GM12878 (cell line): ENCODE data around the gene CDHR2. TPM values are rescaled to one million over a fixed set of nuclear protein-coding genes. Genes with fewer than 3 reads are reported as not detected.

ENCODE experiments used
- ATAC-seq: fragments of 200-7000 bp; cut with Tn5 transposase; 3 replicates; pipeline ENCODE4 v1.9.1; 2020; ENCODE audit warnings: mild to moderate bottlenecking, moderate library complexity
- BruUV-seq: library from RNA; stranded (reverse); fragments of 400-500 nt; replicated peaks from 2 replicates; lab custom pipeline; 2021; lab: Mats Ljungman, UMichigan
- CTCF ChIA-PET: fragments of 300-600 bp; sonication (Branson Sonifier 250); formaldehyde crosslinking; extraction: SDS; loops from one replicate; lab custom pipeline; 2021; ENCODE audit warnings: inconsistent platforms; lab: Yijun Ruan, JAX
- POLR2A ChIA-PET: fragments of 350-600 bp; formaldehyde crosslinking; extraction: SDS; loops from one replicate; lab custom pipeline; 2021; ENCODE audit warnings: inconsistent platforms; lab: Charles Lee
- RAD21 ChIA-PET: fragments of 300-600 bp; sonication (Branson Sonifier 250); formaldehyde crosslinking; loops from one replicate; lab custom pipeline; 2023; ENCODE audit warnings: antibody characterized with exemption; ENCODE audit not compliant: unreplicated experiment; lab: Charles Lee
- SMC1A ChIA-PET: fragments of 300-600 bp; sonication (Branson Sonifier 250); formaldehyde crosslinking; loops from one replicate; lab custom pipeline; 2023; ENCODE audit not compliant: unreplicated experiment, uncharacterized antibody; lab: Charles Lee
- DNase-seq: peaks from one replicate; pipeline ENCODE4 v3.0.0-alpha.2; 2011; ENCODE audit warnings: low read depth, low spot score
- FAIRE-seq: peaks from 3 replicates; lab custom pipeline; 2011; peaks lifted over from hg19 to GRCh38; lab: Jason Lieb, UNC
- H2AFZ ChIP-seq: 2 replicates; pipeline ENCODE4 v1.6.0; 2011; ENCODE audit warnings: low read depth, low read length, control low read depth; ENCODE audit not compliant: control insufficient read depth
- H3K27ac ChIP-seq: 2 replicates; pipeline ENCODE4 v1.5.1; 2011; ENCODE audit warnings: control low read depth; ENCODE audit not compliant: control insufficient read depth, insufficient read depth
- H3K27me3 ChIP-seq, 2 experiments: replicated peaks in 1 of 2; 2 replicates each; pipeline versions ENCODE4 v1.6.0 to v1.6.1; 2011; ENCODE audit warnings: low read length in 1 of 2; ENCODE audit not compliant: control insufficient read depth in 2 of 2, insufficient read depth in 2 of 2
- H3K36me3 ChIP-seq, 2 experiments: 2 replicates each; pipeline ENCODE4 v1.5.1; 2011; ENCODE audit warnings: low read length in 1 of 2; ENCODE audit not compliant: control insufficient read depth in 2 of 2, insufficient read depth in 2 of 2
- H3K4me1 ChIP-seq: 2 replicates; pipeline ENCODE4 v1.6.1; 2011; ENCODE audit warnings: mild to moderate bottlenecking, low read length, moderate library complexity, mixed read lengths; ENCODE audit not compliant: control insufficient read depth, insufficient read depth
- H3K4me2 ChIP-seq: 2 replicates; pipeline ENCODE4 v1.6.0; 2011; ENCODE audit warnings: control low read depth; ENCODE audit not compliant: control insufficient read depth, insufficient read depth
- H3K4me3 ChIP-seq: fragments of 200-600 bp; sonication (generic); 2 replicates; pipeline ENCODE4 v1.5.1; 2016
- H3K79me2 ChIP-seq: 2 replicates; pipeline ENCODE4 v1.6.0; 2011; ENCODE audit warnings: low read length; ENCODE audit not compliant: control insufficient read depth, insufficient read depth
- H3K9ac ChIP-seq: 2 replicates; pipeline ENCODE4 v1.8.0; 2011; ENCODE audit warnings: low read length, control low read depth, mixed read lengths; ENCODE audit not compliant: control insufficient read depth, insufficient read depth
- H3K9me3 ChIP-seq: replicated peaks from 3 replicates; pipeline ENCODE4 v1.5.1; 2011; ENCODE audit warnings: mild to moderate bottlenecking, low read length; ENCODE audit not compliant: control insufficient read depth, insufficient read depth
- H4K20me1 ChIP-seq: 2 replicates; pipeline ENCODE4 v1.6.0; 2011; ENCODE audit not compliant: control insufficient read depth, insufficient read depth
- ATF3 ChIP-seq: IDR thresholded peaks from 2 replicates; pipeline ENCODE4 v1.6.1; 2011; ENCODE audit warnings: low read depth, mild to moderate bottlenecking, low read length, moderate library complexity, borderline replicate concordance; ENCODE audit errors: extremely low read depth
- BHLHE40 ChIP-seq, 2 experiments: fragments of 450-650 bp in 1 of 2; IDR thresholded peaks; 2 replicates each; pipeline ENCODE4 v1.6.1; 2011 to 2017; ENCODE audit warnings: low read depth in 2 of 2, borderline replicate concordance in 1 of 2, improper control_type of control experiment in 1 of 2, low read length in 1 of 2, mild to moderate bottlenecking in 1 of 2
- CTCF ChIP-seq, 3 experiments: IDR thresholded peaks in 2 of 3; conservative IDR thresholded peaks in 1 of 3; 2 replicates each; pipeline ENCODE4 v1.5.1; 2011; ENCODE audit warnings: low read depth in 3 of 3, low read length in 3 of 3, mild to moderate bottlenecking in 3 of 3, control low read depth in 2 of 3, moderate library complexity in 2 of 3, inconsistent platforms in 1 of 3, mixed read lengths in 1 of 3; ENCODE audit not compliant: control insufficient read depth in 2 of 3, insufficient read depth in 1 of 3; ENCODE audit errors: extremely low read depth in 1 of 3
- CUX1 ChIP-seq: IDR thresholded peaks from 2 replicates; pipeline ENCODE4 v1.6.1; 2012; ENCODE audit warnings: improper control_type of control experiment, low read depth, low read length; ENCODE audit not compliant: insufficient replicate concordance
- DPF2 ChIP-seq: fragments of 450-650 bp; IDR thresholded peaks from 2 replicates; pipeline ENCODE4 v1.6.1; 2017; ENCODE audit warnings: mild to moderate bottlenecking
- EGR1 ChIP-seq, 2 experiments: IDR thresholded peaks; 1 replicate in 1 of 2; 2 replicates in 1 of 2; pipeline ENCODE4 v1.6.1; 2011 to 2012; ENCODE audit warnings: low read depth in 2 of 2, low read length in 2 of 2, borderline replicate concordance in 1 of 2, mild to moderate bottlenecking in 1 of 2, moderate library complexity in 1 of 2
- EP300 ChIP-seq, 2 experiments: fragments of 150-350 bp in 1 of 2; IDR thresholded peaks; 2 replicates each; pipeline ENCODE4 v1.6.1; 2011 to 2012; ENCODE audit warnings: low read depth in 2 of 2, low read length in 2 of 2, borderline replicate concordance in 1 of 2, improper control_type of control experiment in 1 of 2, inconsistent platforms in 1 of 2; ENCODE audit not compliant: control insufficient read depth in 1 of 2
- EZH2 ChIP-seq: IDR thresholded peaks from 2 replicates; pipeline ENCODE4 v1.6.1; 2012; ENCODE audit warnings: low read depth, mild to moderate bottlenecking, control low read depth, inconsistent platforms, low read length, borderline replicate concordance; ENCODE audit not compliant: control insufficient read depth
- IKZF1 ChIP-seq: fragments of 450-650 bp; conservative IDR thresholded peaks from 2 replicates; pipeline ENCODE4 v1.6.1; 2017; ENCODE audit warnings: antibody characterized with exemption, mild to moderate bottlenecking
- NKRF ChIP-seq: fragments of 450-650 bp; conservative IDR thresholded peaks from 2 replicates; pipeline ENCODE4 v1.6.1; 2017; ENCODE audit warnings: mild to moderate bottlenecking, moderate library complexity
- ZNF24 ChIP-seq: fragments of 450-650 bp; IDR thresholded peaks from 2 replicates; pipeline ENCODE4 v1.6.1; 2017; ENCODE audit warnings: antibody characterized with exemption, mild to moderate bottlenecking
- WGBS: methylation state at CpG from one replicate; pipeline ENCODE4 v1.1.6; 2016; ENCODE audit warnings: low lambda C conversion rate; ENCODE audit not compliant: insufficient replicate concordance, insufficient coverage; ENCODE audit errors: missing lambda C conversion rate; 5-methylcytosine and 5-hydroxymethylcytosine counted together
- in situ Hi-C: fragments of 300-500 bp; cut with MboI; formaldehyde crosslinking; loops from 9 replicates; pipeline ENCODE4 v1.14.3; 2018; ENCODE audit warnings: mixed read lengths
- intact Hi-C: fragments of 100-400 bp; cut with micrococcal nuclease; formaldehyde crosslinking; loops from one replicate; pipeline ENCODE4 v1.14.2; 2022; ENCODE audit not compliant: unreplicated experiment
- polyA plus RNA-seq, 11 experiments: library from polyadenylated mRNA; depleted of rRNA in 4 of 11; unstranded in 6 of 11; stranded (reverse) in 5 of 11; fragments of >200 nt; fragmentation: Nextera tagmentation in 4 of 11; fragmentation: Illumina TruSeq in 1 of 11; extraction: Ambion mirVana in 4 of 11; extraction: Trizol in 1 of 11; gene quantifications; 1 replicate in 1 of 11; 2 replicates in 10 of 11; pipeline versions ENCODE4 v1.2.1 to v1.2.3, GENCODE V29; 2011 to 2016; ENCODE audit warnings: inconsistent platforms in 2 of 11, missing spikeins in 2 of 11, low read depth in 1 of 11
- total RNA-seq, 4 experiments: library from RNA; depleted of rRNA in 3 of 4; stranded (reverse); fragments of >200 nt in 3 of 4; fragmentation: Illumina TruSeq in 1 of 4; extraction: Trizol in 1 of 4; gene quantifications; 2 replicates each; pipeline versions ENCODE4 v1.2.1 to v1.2.3, GENCODE V29; 2013 to 2021

CDHR2 gene
- total and polyA plus RNA-seq, 10 of the 15 experiments (the other 5 are each of a cell fraction or from before 2014, with no cell fraction given), result 0.03 to 0.46 (median 0.06) TPM; not detected in 5

DNA sequence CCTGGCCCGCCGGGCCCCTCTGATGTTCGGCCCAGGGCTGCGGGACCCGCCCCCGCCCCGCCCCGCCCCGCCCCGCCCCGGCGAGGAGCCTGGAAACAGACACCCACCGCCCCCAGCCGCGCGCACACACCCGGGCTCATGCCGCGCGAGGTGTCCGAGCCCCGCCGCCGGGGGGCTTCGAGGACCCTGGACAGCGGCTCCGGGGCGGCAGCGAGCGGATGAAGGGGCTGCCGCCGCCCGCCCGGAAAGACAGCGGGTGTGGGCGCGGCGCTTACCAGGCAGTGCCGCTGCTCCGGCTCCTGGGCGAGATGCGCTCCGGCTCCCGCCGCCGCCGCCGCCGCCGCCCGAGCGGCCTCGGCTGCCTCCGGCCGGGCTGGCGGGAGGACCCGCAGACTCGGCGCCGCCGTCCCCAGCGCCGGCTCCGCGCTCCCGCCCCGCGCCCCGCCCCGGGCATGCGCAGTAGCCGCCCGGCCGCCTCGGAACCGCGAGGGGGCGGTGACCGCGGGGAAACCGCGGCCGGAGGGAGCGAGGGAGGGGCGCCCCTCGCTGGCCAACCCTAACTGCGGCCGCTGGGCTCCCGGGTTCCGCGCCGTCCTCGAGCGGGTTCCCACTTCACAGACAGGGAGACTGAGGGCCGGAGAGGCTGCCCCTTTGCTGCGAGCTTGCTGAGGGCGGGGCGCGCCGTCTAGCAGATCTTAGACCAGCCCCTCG lies 60.7 kb downstream of the CDHR2 start, which contains the start of gene GPRIN1:
TSS of gene GPRIN1 (minus strand) at position 433 of the 711 bp plus-strand sequence. CDS start 10,322 bp downstream, outside the sequence.
- ChIA-PET SMC1A (no interaction called here), POLR2A (no interaction called here), RAD21 (no interaction called here), CTCF (interaction anchor here (0.6 kb wide), 1 partner anchor 50 kb away, joined by 3 read pairs; no protein-coding TSS in a partner anchor)
- intact Hi-C loops (no loop called here), in situ Hi-C loops (no loop called here)
- DNase-seq, result no peak
- Histone ChIP-seq H3K9ac (peak within 1 kb of the TSS; percentile 58; the same call in 1 of the 2 replicates), H3K79me2 (no peaks in the 10 kb centered on the region; the same call in 1 of the 2 replicates), H3K4me1 (peaks cover 12% of the 10 kb centered on the region), H3K27ac (no peak within 1 kb of the TSS), H4K20me1 (no peaks in the 10 kb centered on the region), H2AFZ (peak within 1 kb of the TSS; percentile 83), H3K9me3 (no peaks in the 10 kb centered on the region), H3K27me3 (no peaks in the 10 kb centered on the region), H3K4me3 (peak within 1 kb of the TSS; percentile 74), H3K36me3 (no peaks in the 10 kb centered on the region), H3K4me2 (peak within 1 kb of the TSS; percentile 86)
- peak; percentile 89 for ATAC-seq
- no peak for FAIRE-seq
- no TSS peak for BruUV-seq
- 2% methylated on average over 78 of the region's 101 CpGs for WGBS
- no peak for TF ChIP-seq ATF3
- peak; percentile 41; the same call in 1 of the 2 replicates for TF ChIP-seq NKRF
- TF ChIP-seq IKZF1, result peak; percentile 75
- TF ChIP-seq CUX1, result no peak
- TF ChIP-seq BHLHE40 (IDR thresholded peaks at IDR 0.05; ENCODE audit: borderline replicate concordance in 1 of 2, low read depth in 2 of 2, low read length in 1 of 2), result no peak
- no peak for TF ChIP-seq EZH2
- TF ChIP-seq DPF2, result peak; percentile 74; the same call in 1 of the 2 replicates
- TF ChIP-seq EGR1 (IDR thresholded peaks at IDR 0.05; ENCODE audit: borderline replicate concordance in 1 of 2, low read depth in 2 of 2, low read length in 2 of 2), result peak in 1 of 2 experiments; percentile 79; a peak in 2 of 3 replicates
- peak; percentile 26 to 43 (median 26); a peak in 4 of 6 replicates for TF ChIP-seq CTCF (IDR thresholded peaks at IDR 0.05 in 2 of 3, conservative IDR thresholded peaks at IDR 0.05 in 1 of 3; ENCODE audit: control insufficient read depth in 2 of 3, extremely low read depth in 1 of 3, insufficient read depth in 1 of 3, low read depth in 3 of 3, low read length in 3 of 3)
- no peak for TF ChIP-seq ZNF24
- no peak for TF ChIP-seq EP300 (IDR thresholded peaks at IDR 0.05; ENCODE audit: borderline replicate concordance in 1 of 2, control insufficient read depth in 1 of 2, low read depth in 2 of 2, low read length in 2 of 2)
